NOMO-1 treated with dmso at 0.1 percent for 144 hours (cell line): ENCODE results near the gene RNF5.
"Not testable (repeated sequence)": the region's sequence is repeated elsewhere in the genome, so short reads cannot be mapped to it uniquely, and the experiment has no call there.

Experiments
- DNase-seq: peaks from one replicate; lab custom pipeline; 2025; ENCODE audit not compliant: unreplicated experiment; lab: John Stamatoyannopoulos, UW

RNF5 gene

DNA sequence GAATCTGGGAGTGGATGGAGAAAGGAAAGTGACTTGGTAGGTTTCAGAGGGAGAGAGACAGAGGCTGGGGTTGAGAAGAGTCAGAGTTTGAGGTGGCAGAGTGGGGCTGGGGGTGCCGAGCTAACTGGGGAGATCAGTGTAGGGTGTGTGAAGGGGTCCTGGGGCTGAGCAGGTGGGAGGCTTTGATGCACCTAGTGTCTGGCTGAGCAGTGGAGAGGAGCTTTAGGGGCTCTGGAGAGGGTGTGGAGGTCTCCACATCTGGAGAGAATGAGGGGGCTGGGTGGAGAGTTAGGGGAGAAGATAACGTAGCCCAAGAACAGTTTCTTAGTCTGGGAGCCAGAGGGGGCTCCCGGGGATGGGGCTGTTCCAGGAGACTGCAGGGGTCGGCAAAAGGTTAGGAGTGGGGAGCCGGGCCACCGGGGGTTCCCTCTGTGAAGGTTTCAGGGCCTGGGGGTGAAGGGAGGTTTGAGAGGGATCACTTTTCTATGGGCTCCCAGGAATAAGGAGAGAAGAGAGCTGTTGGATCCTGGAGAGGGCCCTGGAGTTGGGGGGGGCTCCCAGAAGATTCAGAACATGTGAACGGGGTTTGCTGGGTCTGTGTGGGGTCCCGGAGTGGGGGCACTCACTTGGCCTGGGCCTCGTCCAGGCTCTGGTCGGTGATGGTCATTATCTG is 11.0 kb downstream of the RNF5 start:
- DNase-seq, result no peak

- DNase-seq, result no peak
Observed at GRCh38 chr6:32189742-32190053, 11.5 kb downstream of the RNF5 start.

GRCh38 chr6:32190054-32190851 is 12.0 kb downstream of the RNF5 start, which contains the start of gene PBX2:
Gene PBX2, minus strand, starts transcription at chr6:32190202. Its CDS starts 287 bp downstream, at chr6:32189915.
- peak; percentile 94 for DNase-seq

DNA sequence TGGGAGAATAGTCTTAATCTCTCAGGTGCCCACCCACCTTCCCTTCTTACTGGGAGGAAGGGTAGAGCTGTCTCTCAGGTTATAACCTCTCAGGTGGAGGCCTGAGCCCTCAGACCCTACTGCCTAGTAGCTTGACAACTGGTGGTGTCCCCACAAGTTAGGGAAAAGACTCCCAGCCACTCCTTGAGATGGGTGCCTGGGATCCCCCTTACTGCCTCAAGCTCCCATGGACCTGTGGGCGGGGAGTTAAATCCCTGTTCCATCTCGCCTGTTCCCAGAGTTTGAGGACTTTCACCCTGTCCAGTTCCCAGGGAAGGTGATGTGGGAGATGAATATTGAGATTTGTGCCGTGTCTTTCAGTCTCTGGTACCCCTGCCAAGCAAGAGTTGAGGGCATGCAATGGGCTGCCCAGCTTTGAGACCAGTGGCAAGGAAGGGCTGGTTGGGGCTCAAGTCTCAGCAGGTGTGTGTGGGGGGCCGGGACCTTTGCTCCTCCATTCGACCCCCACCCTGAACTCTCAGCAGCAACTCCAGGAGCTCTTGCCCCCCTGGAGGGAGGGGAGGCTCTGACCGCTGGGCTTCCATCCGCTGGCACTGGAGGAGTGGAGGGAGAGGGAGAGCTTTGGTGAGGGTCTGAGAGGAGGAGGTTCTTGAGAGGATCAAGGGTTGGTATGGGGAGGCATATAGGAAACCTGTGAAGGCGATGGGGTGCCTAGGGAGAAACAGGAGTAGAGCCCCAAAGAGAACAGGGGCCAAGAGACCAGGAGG is 12.9 kb downstream of the RNF5 start:
- no peak for DNase-seq

- DNase-seq, result no peak
Observed at GRCh38 chr6:32191696-32192607, 13.7 kb downstream of the RNF5 start.

DNA sequence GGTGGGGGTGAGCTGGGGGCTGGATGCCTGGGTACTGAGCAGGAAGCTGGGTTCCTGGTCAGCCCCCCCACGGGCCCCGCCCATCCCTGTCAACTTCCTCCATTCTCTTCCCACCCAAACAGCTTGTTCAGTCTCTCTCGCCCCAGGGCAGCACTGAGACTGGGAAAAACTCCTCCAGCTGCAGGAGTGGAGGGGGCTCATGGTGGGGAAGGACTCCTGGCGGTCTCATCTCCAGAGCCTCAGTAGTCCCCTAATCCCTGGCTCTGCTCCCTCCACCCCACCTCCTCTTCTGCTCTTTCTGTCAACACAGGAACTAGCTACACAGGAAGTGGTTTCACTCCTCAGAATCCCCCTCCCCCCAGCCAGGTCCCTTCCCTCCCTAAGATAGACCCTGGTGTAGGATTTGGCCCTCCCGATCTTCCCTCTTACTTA is 14.4 kb downstream of the RNF5 start, which contains the start of gene GPSM3:
Gene GPSM3, minus strand, starts transcription at position 36 of the 432 bp plus-strand sequence. CDS start 130 bp downstream, outside the sequence.
- peak; percentile 69 for DNase-seq

DNA sequence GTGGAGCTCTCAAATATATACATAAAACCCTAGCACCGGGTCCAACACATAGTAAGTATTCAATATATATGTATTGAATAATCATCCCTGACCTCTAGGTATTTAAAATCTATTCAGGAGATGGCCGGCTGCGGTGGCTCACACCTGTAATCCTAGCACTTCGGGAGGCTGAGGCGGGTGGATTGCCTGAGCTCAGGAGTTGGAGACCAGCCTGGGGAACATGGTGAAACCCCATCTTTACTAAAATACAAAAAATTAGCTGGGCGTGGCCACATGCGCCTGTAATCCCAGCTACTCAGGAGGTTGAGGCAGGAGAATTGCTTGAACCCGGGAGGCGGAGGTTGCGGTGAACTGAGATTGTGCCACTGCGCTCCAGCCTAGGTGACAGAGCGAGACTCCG is 14.9 kb downstream of the RNF5 start:
- not testable (repeated sequence) for DNase-seq

DNA sequence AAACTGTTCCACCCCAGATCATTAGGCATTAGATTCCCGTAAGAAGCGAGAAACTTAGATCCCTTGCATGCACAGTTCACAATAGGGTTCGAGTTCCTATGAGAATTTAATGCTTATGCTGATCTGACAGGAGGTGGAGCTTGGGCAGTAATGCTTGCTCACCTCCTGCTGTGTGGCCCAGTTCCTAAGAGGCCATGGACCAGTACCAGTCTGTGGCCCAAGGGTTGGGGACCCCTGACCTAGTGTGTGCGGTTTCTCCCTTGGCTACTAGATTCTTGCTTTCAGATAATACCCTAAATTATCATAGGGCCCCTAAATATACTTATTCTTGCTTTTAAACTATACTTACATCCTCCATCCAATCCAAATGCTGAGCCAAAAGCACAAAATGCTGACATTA is 16.2 kb downstream of the RNF5 start:
- DNase-seq, result no peak

DNA sequence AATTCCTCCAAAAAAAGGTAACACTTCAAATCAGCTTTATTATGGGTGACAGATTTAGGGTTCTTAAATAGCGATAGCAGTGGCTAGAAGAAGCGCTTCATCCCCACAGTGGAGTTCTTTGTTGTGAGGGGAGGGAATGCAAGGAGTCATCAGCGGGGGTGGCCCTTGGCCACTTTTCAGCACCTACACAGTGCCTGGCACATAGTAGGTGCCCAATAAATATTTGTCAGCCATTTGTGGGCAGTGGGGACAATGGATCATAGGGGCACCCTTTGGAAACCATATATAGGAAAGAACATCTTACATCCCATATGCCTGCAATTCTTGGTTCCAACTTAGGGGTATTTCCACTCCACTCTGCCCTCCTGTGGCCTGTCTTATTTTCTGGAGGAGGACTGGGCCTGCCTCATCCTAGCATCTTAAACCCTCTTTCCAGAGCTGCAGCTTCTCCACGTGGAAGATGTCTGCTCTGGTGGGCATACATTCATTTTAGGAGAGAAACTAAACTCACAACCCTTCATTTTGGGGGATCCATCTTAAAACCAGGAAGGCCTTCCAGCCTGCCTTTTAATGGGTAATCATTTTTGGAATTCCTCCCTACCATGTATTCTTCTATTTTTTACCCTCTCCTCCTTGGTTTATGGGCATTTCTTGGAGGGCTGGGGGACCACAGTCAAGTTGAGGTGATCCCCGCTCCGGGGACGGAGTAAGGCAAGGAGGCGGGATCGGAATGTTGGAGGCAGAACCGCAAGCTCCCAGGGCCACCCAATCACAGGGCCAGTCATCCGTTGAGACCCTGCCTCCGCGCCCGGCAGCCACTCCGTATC is 16.8 kb downstream of the RNF5 start:
- peak; percentile 26 for DNase-seq

DNA sequence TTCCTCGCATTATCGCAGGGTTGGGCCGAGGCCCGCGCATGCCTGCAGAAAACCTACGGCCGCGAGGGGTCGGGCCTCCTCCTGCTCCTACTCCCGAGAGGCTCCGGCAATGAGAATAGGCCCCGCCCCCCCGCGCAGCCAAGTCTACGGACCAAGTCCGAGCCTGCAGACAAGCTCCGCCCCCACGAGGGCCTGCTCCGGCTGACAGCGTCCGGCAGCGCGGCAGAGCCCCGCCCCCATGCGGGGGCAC is 17.4 kb downstream of the RNF5 start:
- DNase-seq, result peak; percentile 100

- no peak for DNase-seq
Observed at GRCh38 chr6:32195902-32196681, 17.9 kb downstream of the RNF5 start.

DNA sequence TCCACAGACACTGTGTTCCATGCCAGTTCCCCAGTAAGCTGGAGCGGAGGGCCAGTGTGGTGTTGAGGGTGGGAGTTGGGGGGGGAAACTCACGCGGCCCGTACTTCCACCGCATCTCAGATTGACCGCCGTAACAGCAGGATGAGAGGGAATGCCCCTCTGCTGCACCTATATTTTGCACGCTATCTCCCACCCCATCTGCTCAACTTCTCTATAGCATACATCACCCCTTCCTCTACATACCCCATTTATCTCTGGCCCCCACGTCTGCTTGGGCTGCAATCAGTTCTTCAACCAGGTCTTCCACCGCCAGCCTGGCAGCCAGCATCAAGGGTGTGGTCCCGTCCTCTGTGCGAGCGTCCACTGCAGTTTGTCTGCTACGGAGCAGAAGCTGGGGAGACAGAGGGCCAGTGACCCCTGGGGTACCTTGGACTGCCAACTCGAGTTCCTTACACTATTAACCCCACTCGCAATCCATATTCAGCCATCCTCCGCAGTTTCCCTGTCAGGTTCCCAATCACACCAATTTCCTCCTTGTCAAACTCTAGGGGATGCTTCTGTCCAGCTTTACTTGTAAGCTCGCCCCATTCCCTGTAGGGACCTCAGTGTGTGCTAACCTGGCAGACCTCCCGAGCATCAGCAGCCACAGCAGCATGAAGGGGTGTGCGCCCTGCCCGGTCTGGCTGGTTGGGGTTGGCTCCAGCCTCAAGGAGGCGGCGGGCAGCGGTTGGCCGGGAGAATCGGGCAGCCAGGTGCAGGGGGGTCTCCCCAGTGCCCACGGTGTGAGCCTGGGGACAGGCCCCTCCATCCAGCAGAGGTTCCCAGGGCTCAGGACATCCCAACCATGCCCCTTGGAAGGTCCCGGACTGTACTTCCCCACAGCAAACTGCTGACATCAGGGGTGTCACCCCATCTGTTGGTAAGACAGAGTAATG is 18.7 kb downstream of the RNF5 start:
- DNase-seq, result no peak

- DNase-seq, result no peak
Observed at GRCh38 chr6:32198345-32198696, 20.1 kb downstream of the RNF5 start.

- DNase-seq, result no peak
Observed at GRCh38 chr6:32198866-32199265, 20.7 kb downstream of the RNF5 start.

GRCh38 chr6:32200711-32201475 is 22.7 kb downstream of the RNF5 start:
- DNase-seq, result no peak

DNA sequence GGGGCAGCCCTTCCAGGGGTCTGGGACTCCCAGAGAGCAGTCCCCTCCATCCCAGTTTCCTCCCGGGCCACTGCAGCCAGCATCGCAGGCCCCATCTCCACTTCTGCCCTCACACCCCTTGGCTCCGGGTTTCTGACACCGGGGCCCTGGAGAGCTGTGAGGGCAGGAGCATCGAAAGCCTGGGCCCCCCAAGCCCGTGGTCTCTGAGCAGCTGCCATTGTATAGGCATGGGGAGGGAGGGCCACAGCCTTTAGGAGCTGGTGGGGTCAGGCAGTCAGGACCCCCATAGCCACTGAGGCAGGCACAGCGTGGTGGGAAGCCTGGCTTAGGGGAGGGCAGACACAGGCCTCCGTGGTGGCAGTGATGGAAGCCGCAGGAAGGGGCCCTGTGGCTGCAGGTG is 24.0 kb downstream of the RNF5 start:
- DNase-seq, result no peak

GRCh38 chr6:32203426-32204267 is 25.4 kb downstream of the RNF5 start:
- no peak for DNase-seq
